MCF 10A (cell line): Measurements from ENCODE around the gene SLC5A10. TPM values are rescaled to one million over a fixed set of nuclear protein-coding genes. Genes with fewer than 3 reads are reported as not detected.

ENCODE experiments used
- BruUV-seq: library from RNA; stranded (reverse); fragments of 400-500 nt; replicated peaks from 2 replicates; lab custom pipeline; 2021; lab: Mats Ljungman, UMichigan
- CTCF ChIA-PET: fragments of 300-600 bp; sonication (Branson Sonifier 250); formaldehyde crosslinking; extraction: SDS; loops from one replicate; lab custom pipeline; 2021; ENCODE audit warnings: antibody characterized with exemption, inconsistent platforms; lab: Yijun Ruan, JAX
- POLR2A ChIA-PET: fragments of 300-600, 350-650 bp; sonication (Branson Sonifier 250); formaldehyde crosslinking; extraction: SDS; loops from one replicate; lab custom pipeline; 2020; ENCODE audit warnings: antibody characterized with exemption, inconsistent platforms; lab: Yijun Ruan, JAX
- DNase-seq: peaks from one replicate; pipeline ENCODE4 v3.0.0-alpha.2; 2018; ENCODE audit not compliant: unreplicated experiment
- H3K27ac Mint-ChIP-seq: one replicate; pipeline ENCODE4 v1.8.0; 2022; ENCODE audit warnings: mild to moderate bottlenecking, low read depth, mixed read lengths; ENCODE audit not compliant: unreplicated experiment
- H3K27me3 Mint-ChIP-seq: one replicate; pipeline ENCODE4 v1.8.0; 2022; ENCODE audit warnings: mixed read lengths; ENCODE audit not compliant: insufficient read depth, unreplicated experiment
- H3K36me3 Mint-ChIP-seq: one replicate; pipeline ENCODE4 v1.8.0; 2022; ENCODE audit warnings: mild to moderate bottlenecking, moderate library complexity, mixed read lengths; ENCODE audit not compliant: insufficient read depth, unreplicated experiment
- H3K4me1 Mint-ChIP-seq: one replicate; pipeline ENCODE4 v1.8.0; 2022; ENCODE audit warnings: mixed read lengths; ENCODE audit not compliant: insufficient read depth, unreplicated experiment
- H3K4me3 Mint-ChIP-seq: one replicate; pipeline ENCODE4 v1.8.0; 2022; ENCODE audit warnings: mild to moderate bottlenecking, moderate library complexity, mixed read lengths; ENCODE audit not compliant: unreplicated experiment
- H3K9me3 Mint-ChIP-seq: one replicate; pipeline ENCODE4 v1.8.0; 2022; ENCODE audit warnings: mixed read lengths; ENCODE audit not compliant: unreplicated experiment
- intact Hi-C: fragments of 100-400 bp; cut with micrococcal nuclease; formaldehyde crosslinking; loops from 2 replicates; pipeline ENCODE4 v1.14.1; 2022
- total RNA-seq: library from RNA; stranded (reverse); gene quantifications from 2 replicates; pipeline ENCODE4 v1.2.3, GENCODE V29; 2022
- TF ChIP-seq, protein P1 (sequence below): fragments of 200-600 bp; IDR thresholded peaks from one replicate; pipeline ENCODE4 v1.8.0; 2022; ENCODE audit warnings: antibody characterized with exemption, mild to moderate bottlenecking; ENCODE audit not compliant: unreplicated experiment

Gene SLC5A10
- total RNA-seq, 1 experiment from 2014 or later, result 0.16 TPM

DNA sequence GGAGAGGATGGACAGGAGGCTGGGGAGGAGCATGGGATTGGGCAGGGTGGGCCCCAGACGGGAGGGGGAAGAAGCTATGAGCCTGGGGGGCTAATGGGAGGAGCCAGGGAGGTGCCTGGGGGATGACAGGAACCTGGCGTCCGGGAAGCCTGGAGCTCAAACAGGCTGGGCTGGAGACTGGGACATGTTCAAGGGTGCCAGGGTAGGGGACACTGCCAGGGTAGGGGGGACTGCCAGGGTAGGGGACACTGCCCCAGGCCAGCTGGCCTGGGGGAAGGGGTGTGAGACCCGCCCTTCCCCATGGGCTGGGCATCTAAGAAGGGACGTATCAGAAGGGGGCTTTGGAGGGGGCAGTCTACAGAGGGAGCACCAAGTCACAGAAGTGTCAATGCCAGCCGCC, 59.6 kb downstream of the SLC5A10 start:
- ChIA-PET POLR2A (interaction anchor here (0.9 kb wide), 1 partner anchor 10 kb away, joined by 5 read pairs; no protein-coding TSS in a partner anchor), CTCF (interaction anchor here (0.9 kb wide), 1 partner anchor 50 kb away, joined by 4 read pairs; no protein-coding TSS in a partner anchor)
- no peaks in the 10 kb centered on the region for H3K9me3 Mint-ChIP-seq
- TF ChIP-seq, protein P1, sequence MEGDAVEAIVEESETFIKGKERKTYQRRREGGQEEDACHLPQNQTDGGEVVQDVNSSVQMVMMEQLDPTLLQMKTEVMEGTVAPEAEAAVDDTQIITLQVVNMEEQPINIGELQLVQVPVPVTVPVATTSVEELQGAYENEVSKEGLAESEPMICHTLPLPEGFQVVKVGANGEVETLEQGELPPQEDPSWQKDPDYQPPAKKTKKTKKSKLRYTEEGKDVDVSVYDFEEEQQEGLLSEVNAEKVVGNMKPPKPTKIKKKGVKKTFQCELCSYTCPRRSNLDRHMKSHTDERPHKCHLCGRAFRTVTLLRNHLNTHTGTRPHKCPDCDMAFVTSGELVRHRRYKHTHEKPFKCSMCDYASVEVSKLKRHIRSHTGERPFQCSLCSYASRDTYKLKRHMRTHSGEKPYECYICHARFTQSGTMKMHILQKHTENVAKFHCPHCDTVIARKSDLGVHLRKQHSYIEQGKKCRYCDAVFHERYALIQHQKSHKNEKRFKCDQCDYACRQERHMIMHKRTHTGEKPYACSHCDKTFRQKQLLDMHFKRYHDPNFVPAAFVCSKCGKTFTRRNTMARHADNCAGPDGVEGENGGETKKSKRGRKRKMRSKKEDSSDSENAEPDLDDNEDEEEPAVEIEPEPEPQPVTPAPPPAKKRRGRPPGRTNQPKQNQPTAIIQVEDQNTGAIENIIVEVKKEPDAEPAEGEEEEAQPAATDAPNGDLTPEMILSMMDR, result no peak
- no peak for DNase-seq
- peaks cover 25% of the 10 kb centered on the region for H3K4me1 Mint-ChIP-seq
- no peak overlapping the region for H3K27ac Mint-ChIP-seq
- BruUV-seq, result no TSS peak
- H3K4me3 Mint-ChIP-seq, result no peak overlapping the region
- H3K36me3 Mint-ChIP-seq, result peaks cover 7% of the 10 kb centered on the region
- intact Hi-C loops, result no loop called here
- H3K27me3 Mint-ChIP-seq, result no peaks in the 10 kb centered on the region

DNA sequence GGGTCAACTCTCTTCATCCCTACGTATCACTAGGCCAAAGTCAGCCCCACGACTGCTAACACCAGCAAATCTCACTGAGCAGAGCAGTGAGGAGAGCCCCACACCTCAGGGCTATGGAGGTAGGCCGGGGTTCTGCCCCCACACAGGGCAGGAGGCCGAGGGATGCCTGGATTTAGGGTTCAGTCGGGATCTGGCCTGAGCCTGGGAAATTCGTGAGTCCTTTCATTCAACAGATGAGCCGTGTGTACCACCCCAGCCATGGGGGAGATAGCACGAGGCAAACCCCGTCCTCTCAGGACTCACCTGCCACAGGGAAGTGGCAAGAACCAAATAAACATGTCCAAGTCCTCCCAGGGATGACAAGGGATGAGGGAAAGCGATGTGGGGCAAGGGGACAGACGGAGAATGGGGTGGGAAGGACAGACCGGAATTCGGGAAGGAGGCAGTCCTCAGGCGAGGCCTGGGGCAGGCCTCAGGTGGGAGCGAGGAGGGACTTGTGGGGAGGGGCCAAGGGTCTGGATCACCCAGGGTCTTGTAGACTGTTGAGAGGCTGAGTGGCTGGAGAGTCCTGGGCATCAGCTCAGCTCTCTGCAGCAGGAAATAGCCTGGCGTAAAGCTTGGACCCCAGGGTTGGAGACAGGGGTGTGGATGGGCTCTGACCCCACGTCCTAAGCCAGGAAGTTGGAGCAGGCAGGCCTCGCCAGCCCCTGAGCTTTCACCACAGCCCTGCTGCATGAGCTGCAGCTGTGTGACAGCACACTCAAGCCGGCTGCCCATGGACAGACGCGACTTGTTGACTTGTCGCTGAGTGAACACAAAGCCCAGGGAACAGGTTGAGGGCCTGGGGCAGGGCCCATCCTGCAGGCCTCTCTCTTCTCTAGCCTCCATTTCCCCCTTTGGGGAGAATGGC, 60.5 kb downstream of the SLC5A10 start:
- DNase-seq, result no peak
- CTCF ChIA-PET, result interaction anchor here (0.6 to 0.9 kb wide), 2 partner anchors 12 to 51 kb away, joined by 3 to 4 read pairs; no protein-coding TSS in a partner anchor
- no peaks in the 10 kb centered on the region for H3K9me3 Mint-ChIP-seq
- intact Hi-C loops, result no loop called here
- no TSS peak for BruUV-seq
- H3K27ac Mint-ChIP-seq, result no peak overlapping the region
- H3K4me3 Mint-ChIP-seq, result no peak overlapping the region
- peaks cover 7% of the 10 kb centered on the region for H3K36me3 Mint-ChIP-seq
- POLR2A ChIA-PET, result no interaction called here
- peaks cover 29% of the 10 kb centered on the region for H3K4me1 Mint-ChIP-seq
- H3K27me3 Mint-ChIP-seq, result no peaks in the 10 kb centered on the region
- TF ChIP-seq, protein P1, result no peak

DNA sequence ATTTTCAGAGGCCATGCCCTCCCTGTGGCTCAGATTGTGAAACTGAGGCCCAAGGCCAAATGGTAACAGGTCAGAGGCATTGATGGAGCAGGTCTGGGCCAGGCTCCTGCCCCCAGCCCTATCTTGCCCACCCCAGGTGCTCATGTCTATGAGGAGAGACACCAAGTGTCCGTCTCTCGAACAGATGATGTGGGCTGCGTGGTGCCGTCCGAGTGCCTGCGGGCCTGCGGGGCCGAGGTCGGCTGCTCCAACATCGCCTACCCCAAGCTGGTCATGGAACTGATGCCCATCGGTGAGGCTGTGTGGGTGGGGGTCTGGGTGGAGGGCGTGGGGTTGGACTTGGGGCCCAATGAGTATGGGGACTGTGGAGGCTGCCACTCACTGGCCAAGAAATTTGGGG, 61.3 kb downstream of the SLC5A10 start:
- POLR2A ChIA-PET, result no interaction called here
- TF ChIP-seq, protein P1, result no peak
- Mint-ChIP-seq H3K4me3 (no peak overlapping the region), H3K4me1 (peaks cover 29% of the 10 kb centered on the region), H3K9me3 (no peaks in the 10 kb centered on the region), H3K27ac (no peak overlapping the region), H3K36me3 (peaks cover 7% of the 10 kb centered on the region), H3K27me3 (no peaks in the 10 kb centered on the region)
- no TSS peak for BruUV-seq
- intact Hi-C loops, result no loop called here
- DNase-seq, result no peak
- CTCF ChIA-PET, result interaction anchor here (0.6 kb wide), 1 partner anchor 12 kb away, joined by 3 read pairs; no protein-coding TSS in a partner anchor
